Nephron progenitor cell (in vitro differentiated cells): Measurements from ENCODE around the gene ITSN1.

Experiments used
- DNase-seq: peaks from one replicate; pipeline ENCODE4 v3.0.0; 2021
- H3K27ac Mint-ChIP-seq: 2 replicates; pipeline ENCODE4 v1.8.0; 2021; ENCODE audit warnings: mild to moderate bottlenecking, moderate library complexity, mixed read lengths
- H3K27me3 Mint-ChIP-seq: 2 replicates; pipeline ENCODE4 v1.8.0; 2021; ENCODE audit warnings: mild to moderate bottlenecking, low read depth, mixed read lengths; ENCODE audit not compliant: poor library complexity
- H3K36me3 Mint-ChIP-seq: 2 replicates; pipeline ENCODE4 v1.8.0; 2021; ENCODE audit warnings: low read depth, mixed read lengths
- H3K4me1 Mint-ChIP-seq: 2 replicates; pipeline ENCODE4 v1.8.0; 2021; ENCODE audit warnings: mixed read lengths
- H3K4me3 Mint-ChIP-seq: 2 replicates; pipeline ENCODE4 v1.8.0; 2021; ENCODE audit warnings: mild to moderate bottlenecking, moderate library complexity, mixed read lengths
- H3K9me3 Mint-ChIP-seq: 2 replicates; pipeline ENCODE4 v1.8.0; 2021; ENCODE audit warnings: mild to moderate bottlenecking, moderate library complexity, mixed read lengths
- TF ChIP-seq, protein P1 (sequence below): fragments of 200-600 bp; sonication (generic); IDR thresholded peaks from 2 replicates; pipeline ENCODE4 v1.5.0; 2021; ENCODE audit warnings: antibody characterized with exemption

The ITSN1 gene

GRCh38 chr21:33844104-33844889 is 202.0 kb downstream of the ITSN1 start:
- DNase-seq, result no peak

GRCh38 chr21:33844890-33845205 is 202.5 kb downstream of the ITSN1 start:
- peaks cover 12% of the 10 kb centered on the region for H3K36me3 Mint-ChIP-seq
- H3K4me1 Mint-ChIP-seq, result peaks cover 48% of the 10 kb centered on the region
- peak overlapping the region; percentile 60 for H3K27ac Mint-ChIP-seq
- no peak overlapping the region for H3K4me3 Mint-ChIP-seq
- DNase-seq, result no peak
- TF ChIP-seq, protein P1, sequence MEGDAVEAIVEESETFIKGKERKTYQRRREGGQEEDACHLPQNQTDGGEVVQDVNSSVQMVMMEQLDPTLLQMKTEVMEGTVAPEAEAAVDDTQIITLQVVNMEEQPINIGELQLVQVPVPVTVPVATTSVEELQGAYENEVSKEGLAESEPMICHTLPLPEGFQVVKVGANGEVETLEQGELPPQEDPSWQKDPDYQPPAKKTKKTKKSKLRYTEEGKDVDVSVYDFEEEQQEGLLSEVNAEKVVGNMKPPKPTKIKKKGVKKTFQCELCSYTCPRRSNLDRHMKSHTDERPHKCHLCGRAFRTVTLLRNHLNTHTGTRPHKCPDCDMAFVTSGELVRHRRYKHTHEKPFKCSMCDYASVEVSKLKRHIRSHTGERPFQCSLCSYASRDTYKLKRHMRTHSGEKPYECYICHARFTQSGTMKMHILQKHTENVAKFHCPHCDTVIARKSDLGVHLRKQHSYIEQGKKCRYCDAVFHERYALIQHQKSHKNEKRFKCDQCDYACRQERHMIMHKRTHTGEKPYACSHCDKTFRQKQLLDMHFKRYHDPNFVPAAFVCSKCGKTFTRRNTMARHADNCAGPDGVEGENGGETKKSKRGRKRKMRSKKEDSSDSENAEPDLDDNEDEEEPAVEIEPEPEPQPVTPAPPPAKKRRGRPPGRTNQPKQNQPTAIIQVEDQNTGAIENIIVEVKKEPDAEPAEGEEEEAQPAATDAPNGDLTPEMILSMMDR, result no peak
- H3K27me3 Mint-ChIP-seq, result peaks cover 5% of the 10 kb centered on the region
- H3K9me3 Mint-ChIP-seq, result peaks cover 13% of the 10 kb centered on the region

More at GRCh38 chr21:33844104-33844889, 202.0 kb downstream of the ITSN1 start:
- TF ChIP-seq, protein P1, result no peak
- H3K27me3 Mint-ChIP-seq, result peaks cover 5% of the 10 kb centered on the region
- peaks cover 13% of the 10 kb centered on the region for H3K9me3 Mint-ChIP-seq
- peaks cover 48% of the 10 kb centered on the region for H3K4me1 Mint-ChIP-seq
- H3K4me3 Mint-ChIP-seq, result no peak overlapping the region
- peak overlapping the region; percentile 60 for H3K27ac Mint-ChIP-seq
- peaks cover 17% of the 10 kb centered on the region for H3K36me3 Mint-ChIP-seq

DNA sequence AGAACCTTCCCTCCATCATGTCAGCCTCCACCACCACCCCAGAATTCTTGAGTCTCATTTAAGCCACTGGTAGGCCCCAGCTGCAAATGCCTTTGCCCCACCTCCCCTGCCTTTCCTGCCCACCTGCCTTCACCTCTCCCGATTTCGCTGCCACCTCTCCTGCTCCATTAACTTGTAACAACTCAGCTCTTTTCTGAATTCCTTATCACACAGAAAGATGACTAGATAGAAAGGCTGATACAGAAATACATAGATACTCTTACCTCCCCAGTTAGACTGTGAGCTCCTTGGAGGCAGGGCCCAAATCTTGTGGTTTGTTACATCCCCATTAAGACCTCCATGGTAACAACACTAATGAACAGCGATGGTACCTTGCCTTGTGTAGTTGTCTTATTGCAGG is 203.8 kb downstream of the ITSN1 start:
- H3K4me1 Mint-ChIP-seq, result peaks cover 48% of the 10 kb centered on the region
- peaks cover 8% of the 10 kb centered on the region for H3K36me3 Mint-ChIP-seq
- TF ChIP-seq, protein P1, result no peak
- H3K4me3 Mint-ChIP-seq, result no peak overlapping the region
- DNase-seq, result no peak
- peaks cover 5% of the 10 kb centered on the region for H3K27me3 Mint-ChIP-seq
- no peak overlapping the region for H3K27ac Mint-ChIP-seq
- peaks cover 13% of the 10 kb centered on the region for H3K9me3 Mint-ChIP-seq

GRCh38 chr21:33847588-33848248 is 205.4 kb downstream of the ITSN1 start:
- TF ChIP-seq, protein P1, result no peak
- DNase-seq, result no peak
- peaks cover 8% of the 10 kb centered on the region for H3K36me3 Mint-ChIP-seq
- peaks cover 5% of the 10 kb centered on the region for H3K27me3 Mint-ChIP-seq
- peaks cover 13% of the 10 kb centered on the region for H3K9me3 Mint-ChIP-seq
- peaks cover 44% of the 10 kb centered on the region for H3K4me1 Mint-ChIP-seq
- peak overlapping the region; percentile 83 for H3K27ac Mint-ChIP-seq
- no peak overlapping the region for H3K4me3 Mint-ChIP-seq

- H3K27me3 Mint-ChIP-seq, result peaks cover 5% of the 10 kb centered on the region
- peaks cover 13% of the 10 kb centered on the region for H3K9me3 Mint-ChIP-seq
- TF ChIP-seq, protein P1, result no peak
- peak overlapping the region; percentile 83 for H3K27ac Mint-ChIP-seq
- H3K4me3 Mint-ChIP-seq, result no peak overlapping the region
- H3K36me3 Mint-ChIP-seq, result peaks cover 8% of the 10 kb centered on the region
- DNase-seq, result no peak
- H3K4me1 Mint-ChIP-seq, result peaks cover 41% of the 10 kb centered on the region
Measured at GRCh38 chr21:33848249-33848953, 206.1 kb downstream of the ITSN1 start.
